ENCODE measurements around the gene MARK4. TPM values are rescaled to one million over a fixed set of nuclear protein-coding genes. Genes with fewer than 3 reads are reported as not detected.

MARK4 gene
- total RNA-seq, 2 experiments from 2014 or later: 18.1 to 19.8 TPM

- POLR2A ChIA-PET: no interaction called here
- no peaks in the 10 kb centered on the region for H3K9me3 Mint-ChIP-seq
- H3K27me3 ChIP-seq (ENCODE audit: control insufficient read depth in 1 of 2, insufficient read depth in 2 of 2, low read length in 2 of 2): no peaks in the 10 kb centered on the region
- H3K4me1 Mint-ChIP-seq (ENCODE audit: low read depth): no peaks in the 10 kb centered on the region
- intact Hi-C loops (cut with DNase I, micrococcal nuclease): loop anchor here in 1 of 2 experiments (5.0 kb wide), 1 partner anchor 46 kb away; no protein-coding TSS in a partner anchor
- no peak overlapping the region for H3K4me3 ChIP-seq (ENCODE audit: low read length)
- no peak overlapping the region for H3K27ac Mint-ChIP-seq
- ATAC-seq (ENCODE audit: poor library complexity): no peak
- no peak overlapping the region for H3K27ac ChIP-seq (ENCODE audit: low read depth in 1 of 2, low read length in 2 of 2)
- no peaks in the 10 kb centered on the region for H3K9me3 ChIP-seq (ENCODE audit: control insufficient read depth in 1 of 2, insufficient read depth in 1 of 2, low read length in 2 of 2)
- CTCF ChIA-PET: no interaction called here
- H3K36me3 ChIP-seq (ENCODE audit: insufficient read depth, low read length): peaks cover 47% of the 10 kb centered on the region
- H3K27me3 Mint-ChIP-seq: no peaks in the 10 kb centered on the region
- no peak for DNase-seq
- peaks cover 50% of the 10 kb centered on the region for H3K36me3 Mint-ChIP-seq (ENCODE audit: low read depth)
- no peaks in the 10 kb centered on the region for H3K4me1 ChIP-seq (ENCODE audit: insufficient read depth, low read length)
- TF ChIP-seq CTCF (IDR thresholded peaks at IDR 0.05): no peak
- no peak overlapping the region for H3K4me3 Mint-ChIP-seq
Observed at GRCh38 chr19:45273521-45273855, 22.4 kb downstream of the MARK4 start.

GRCh38 chr19:45275370-45275971, 24.4 kb downstream of the MARK4 start:
- Histone ChIP-seq H3K9me3 (ENCODE audit: control insufficient read depth in 1 of 2, insufficient read depth in 1 of 2, low read length in 2 of 2) (no peaks in the 10 kb centered on the region), H3K36me3 (ENCODE audit: insufficient read depth, low read length) (peaks cover 58% of the 10 kb centered on the region), H3K4me1 (ENCODE audit: insufficient read depth, low read length) (no peaks in the 10 kb centered on the region), H3K4me3 (ENCODE audit: low read length) (no peak overlapping the region), H3K27ac (ENCODE audit: low read depth in 1 of 2, low read length in 2 of 2) (no peak overlapping the region), H3K27me3 (ENCODE audit: control insufficient read depth in 1 of 2, insufficient read depth in 2 of 2, low read length in 2 of 2) (no peaks in the 10 kb centered on the region)
- Mint-ChIP-seq H3K9me3 (no peaks in the 10 kb centered on the region), H3K4me3 (no peak overlapping the region), H3K36me3 (ENCODE audit: low read depth) (peaks cover 57% of the 10 kb centered on the region), H3K27me3 (no peaks in the 10 kb centered on the region), H3K4me1 (ENCODE audit: low read depth) (no peaks in the 10 kb centered on the region), H3K27ac (no peak overlapping the region)
- no peak for DNase-seq
- intact Hi-C loops (cut with DNase I, micrococcal nuclease): no loop called here
- TF ChIP-seq CTCF (IDR thresholded peaks at IDR 0.05): no peak
- ATAC-seq (ENCODE audit: poor library complexity): no peak
- ChIA-PET POLR2A (no interaction called here), CTCF (no interaction called here)

- ATAC-seq (ENCODE audit: poor library complexity) (no peak), DNase-seq (no peak)
- no peaks in the 10 kb centered on the region for H3K9me3 ChIP-seq (ENCODE audit: control insufficient read depth in 1 of 2, insufficient read depth in 1 of 2, low read length in 2 of 2)
- Mint-ChIP-seq H3K4me1 (ENCODE audit: low read depth) (no peaks in the 10 kb centered on the region), H3K4me3 (no peak overlapping the region), H3K27ac (no peak overlapping the region), H3K9me3 (no peaks in the 10 kb centered on the region), H3K27me3 (no peaks in the 10 kb centered on the region), H3K36me3 (ENCODE audit: low read depth) (peaks cover 57% of the 10 kb centered on the region)
- intact Hi-C loops (cut with DNase I, micrococcal nuclease): no loop called here
- no peak overlapping the region for H3K4me3 ChIP-seq (ENCODE audit: low read length)
- ChIA-PET POLR2A (interaction anchor here (0.6 kb wide), 1 partner anchor 89 kb away, joined by 3 read pairs; no protein-coding TSS in a partner anchor), CTCF (no interaction called here)
- H3K27me3 ChIP-seq (ENCODE audit: control insufficient read depth in 1 of 2, insufficient read depth in 2 of 2, low read length in 2 of 2): no peaks in the 10 kb centered on the region
- H3K27ac ChIP-seq (ENCODE audit: low read depth in 1 of 2, low read length in 2 of 2): no peak overlapping the region
- no peak for TF ChIP-seq CTCF (IDR thresholded peaks at IDR 0.05)
- peaks cover 61% of the 10 kb centered on the region for H3K36me3 ChIP-seq (ENCODE audit: insufficient read depth, low read length)
- H3K4me1 ChIP-seq (ENCODE audit: insufficient read depth, low read length): no peaks in the 10 kb centered on the region
Observed at GRCh38 chr19:45276284-45276687, 25.2 kb downstream of the MARK4 start.

All from CD4-positive, alpha-beta T cell (primary cell).